IMR-90 (cell line): ENCODE data around the gene KCTD4. TPM values are rescaled to one million over a fixed set of nuclear protein-coding genes. Genes with fewer than 3 reads are reported as not detected.

ENCODE experiments used
- ATAC-seq: fragments of 200-7000 bp; cut with Tn5 transposase; 2 replicates; pipeline ENCODE4 v1.9.1; 2020; ENCODE audit warnings: low read depth, mild to moderate bottlenecking, moderate library complexity
- BruUV-seq: library from RNA; stranded (reverse); fragments of 400-500 nt; replicated peaks from 2 replicates; lab custom pipeline; 2021; lab: Mats Ljungman, UMichigan
- CTCF ChIA-PET: fragments of 300-600 bp; formaldehyde crosslinking; extraction: SDS; loops from one replicate; lab custom pipeline; 2021; ENCODE audit warnings: antibody characterized with exemption; lab: Yijun Ruan, JAX
- POLR2A ChIA-PET: fragments of 300-600 bp; sonication (Branson Sonifier 250); formaldehyde crosslinking; loops from one replicate; lab custom pipeline; 2022; ENCODE audit warnings: antibody characterized with exemption; ENCODE audit not compliant: unreplicated experiment; lab: Charles Lee
- DNase-seq: peaks from one replicate; pipeline ENCODE4 v3.0.0; 2013
- H2AFZ ChIP-seq: replicated peaks from 2 replicates; pipeline ENCODE3; 2013; ENCODE audit warnings: low read length, mild to moderate bottlenecking; ENCODE audit not compliant: poor library complexity
- H2AK5ac ChIP-seq: 2 replicates; pipeline ENCODE4 v1.6.1; 2013; ENCODE audit warnings: low read depth, low read length, inconsistent platforms
- H2AK9ac ChIP-seq: replicated peaks from 2 replicates; pipeline ENCODE3; 2013; ENCODE audit warnings: mild to moderate bottlenecking, low read depth, low read length, moderate library complexity; ENCODE audit not compliant: poor library complexity
- H2BK120ac ChIP-seq: 2 replicates; pipeline ENCODE4 v1.6.1; 2013; ENCODE audit warnings: low read depth, low read length, inconsistent platforms
- H2BK15ac ChIP-seq: 3 replicates; pipeline ENCODE4 v1.6.1; 2013; ENCODE audit warnings: low read depth, low read length, inconsistent platforms
- H2BK20ac ChIP-seq: 2 replicates; pipeline ENCODE4 v1.6.1; 2013; ENCODE audit warnings: low read depth, mild to moderate bottlenecking, inconsistent platforms, low read length, moderate library complexity
- H2BK5ac ChIP-seq: 2 replicates; pipeline ENCODE4 v1.6.1; 2013; ENCODE audit warnings: mild to moderate bottlenecking, low read depth, low read length, inconsistent platforms; ENCODE audit not compliant: poor library complexity, severe bottlenecking
- H3K14ac ChIP-seq: replicated peaks from 2 replicates; pipeline ENCODE4 v1.6.1; 2013; ENCODE audit warnings: low read depth, low read length, inconsistent platforms
- H3K18ac ChIP-seq: 2 replicates; pipeline ENCODE4 v1.6.1; 2013; ENCODE audit warnings: low read depth, low read length, control low read depth
- H3K23ac ChIP-seq: 2 replicates; pipeline ENCODE4 v1.6.1; 2013; ENCODE audit warnings: low read depth, low read length, inconsistent platforms
- H3K27ac ChIP-seq: 2 replicates; pipeline ENCODE4 v1.5.1; 2013; ENCODE audit warnings: mild to moderate bottlenecking, control low read depth, low read length; ENCODE audit not compliant: insufficient read depth
- H3K27me3 ChIP-seq: 2 replicates; pipeline ENCODE4 v1.6.1; 2013; ENCODE audit warnings: low read length; ENCODE audit not compliant: control insufficient read depth, insufficient read depth
- H3K36me3 ChIP-seq: 2 replicates; pipeline ENCODE4 v1.6.1; 2013; ENCODE audit warnings: low read length, mixed read lengths; ENCODE audit not compliant: control insufficient read depth, insufficient read depth
- H3K4ac ChIP-seq: 2 replicates; pipeline ENCODE4 v1.6.1; 2013; ENCODE audit warnings: low read depth, low read length, inconsistent platforms
- H3K4me1 ChIP-seq: 2 replicates; pipeline ENCODE4 v1.6.1; 2013; ENCODE audit warnings: low read length, mixed read lengths; ENCODE audit not compliant: control insufficient read depth, insufficient read depth
- H3K4me2 ChIP-seq: 2 replicates; pipeline ENCODE4 v1.6.1; 2013; ENCODE audit warnings: low read depth, mild to moderate bottlenecking, control low read depth, low read length, moderate library complexity
- H3K4me3 ChIP-seq: 2 replicates; pipeline ENCODE4 v1.5.1; 2013; ENCODE audit warnings: low read depth, mild to moderate bottlenecking, control low read depth, low read length, moderate library complexity; ENCODE audit not compliant: insufficient read depth
- H3K56ac ChIP-seq: 2 replicates; pipeline ENCODE4 v1.6.1; 2013; ENCODE audit warnings: low read length, inconsistent platforms; ENCODE audit not compliant: insufficient read depth; ENCODE audit errors: extremely low read depth
- H3K79me1 ChIP-seq, 2 experiments: 2 replicates each; pipeline ENCODE4 v1.6.1; 2013; ENCODE audit warnings: low read length in 2 of 2, inconsistent platforms in 1 of 2, low read depth in 1 of 2
- H3K9ac ChIP-seq: 2 replicates; pipeline ENCODE4 v1.6.1; 2013; ENCODE audit warnings: low read depth, low read length, control low read depth
- H3K9me1 ChIP-seq: 2 replicates; pipeline ENCODE4 v1.6.1; 2013; ENCODE audit warnings: low read length, inconsistent platforms; ENCODE audit not compliant: insufficient read depth
- H3K9me3 ChIP-seq: 2 replicates; pipeline ENCODE4 v1.6.1; 2013; ENCODE audit warnings: low read length; ENCODE audit not compliant: control insufficient read depth, insufficient read depth
- H4K20me1 ChIP-seq: 2 replicates; pipeline ENCODE4 v1.6.1; 2013; ENCODE audit warnings: low read length, inconsistent platforms; ENCODE audit not compliant: insufficient read depth
- H4K5ac ChIP-seq: 2 replicates; pipeline ENCODE4 v1.6.1; 2013; ENCODE audit warnings: mild to moderate bottlenecking, low read depth, low read length, control low read depth
- H4K8ac ChIP-seq, 2 experiments: 2 replicates each; pipeline ENCODE4 v1.6.1; 2013; ENCODE audit warnings: low read depth in 2 of 2, low read length in 2 of 2, control low read depth in 1 of 2, inconsistent platforms in 1 of 2
- H4K91ac ChIP-seq: 2 replicates; pipeline ENCODE4 v1.6.1; 2013; ENCODE audit warnings: low read depth, low read length, inconsistent platforms; ENCODE audit not compliant: insufficient read depth
- BHLHE40 ChIP-seq: fragments of 150-350 bp; IDR thresholded peaks from 2 replicates; pipeline ENCODE4 v1.6.1; 2016; ENCODE audit warnings: mild to moderate bottlenecking, low read depth, low read length
- CEBPB ChIP-seq: IDR thresholded peaks from 2 replicates; pipeline ENCODE4 v1.6.1; 2012; ENCODE audit warnings: low read depth, low read length, improper control_type of control experiment
- CTCF ChIP-seq: conservative IDR thresholded peaks from 2 replicates; pipeline ENCODE4 v1.5.1; 2012; ENCODE audit warnings: mild to moderate bottlenecking, low read depth, low read length, improper control_type of control experiment
- FOS ChIP-seq: fragments of 150-350 bp; IDR thresholded peaks from 2 replicates; pipeline ENCODE4 v1.6.1; 2016; ENCODE audit warnings: low read depth, low read length
- MAFK ChIP-seq: IDR thresholded peaks from 2 replicates; pipeline ENCODE4 v1.6.1; 2012; ENCODE audit warnings: low read depth, low read length, improper control_type of control experiment
- MAZ ChIP-seq: IDR thresholded peaks from 2 replicates; pipeline ENCODE4 v1.6.1; 2012; ENCODE audit warnings: low read depth, mild to moderate bottlenecking, low read length, improper control_type of control experiment, moderate library complexity, borderline replicate concordance
- MXI1 ChIP-seq: IDR thresholded peaks from 2 replicates; pipeline ENCODE4 v1.6.1; 2012; ENCODE audit warnings: low read depth, mild to moderate bottlenecking, low read length, moderate library complexity, borderline replicate concordance
- NFE2L2 ChIP-seq: fragments of 150-350 bp; IDR thresholded peaks from 2 replicates; pipeline ENCODE4 v1.6.1; 2016; ENCODE audit warnings: low read depth, mild to moderate bottlenecking, low read length
- RAD21 ChIP-seq: IDR thresholded peaks from 2 replicates; pipeline ENCODE4 v1.6.1; 2012; ENCODE audit warnings: low read length, improper control_type of control experiment
- RCOR1 ChIP-seq: IDR thresholded peaks from 2 replicates; pipeline ENCODE4 v1.6.1; 2012; ENCODE audit warnings: mild to moderate bottlenecking, low read length, improper control_type of control experiment; ENCODE audit not compliant: insufficient replicate concordance
- RFX5 ChIP-seq: IDR thresholded peaks from 2 replicates; pipeline ENCODE4 v1.8.0; 2012; ENCODE audit warnings: low read depth, mild to moderate bottlenecking, low read length, moderate library complexity
- WGBS, 2 experiments: methylation state at CpG; one replicate each; pipeline versions ENCODE4 v1.1.5 to v1.1.7; 2013; ENCODE audit warnings: missing lambda C conversion rate in 2 of 2; ENCODE audit not compliant: insufficient read length in 1 of 2; ENCODE audit errors: extremely low coverage in 2 of 2; 5-methylcytosine and 5-hydroxymethylcytosine counted together
- dilution Hi-C: fragments of 300-500 bp; cut with HindIII; formaldehyde crosslinking; loops from one replicate; pipeline ENCODE4 v1.14.3; 2018; ENCODE audit warnings: low sequenced_read_pairs; ENCODE audit not compliant: unreplicated experiment
- in situ Hi-C: fragments of 300-500 bp; cut with MboI; formaldehyde crosslinking; loops from 3 replicates; pipeline ENCODE4 v1.14.3; 2019; ENCODE audit warnings: low sequenced_read_pairs, inconsistent platforms, mixed read lengths
- intact Hi-C: fragments of 100-400 bp; cut with micrococcal nuclease; formaldehyde crosslinking; loops from 2 replicates; pipeline ENCODE4 v1.10.0; 2022
- polyA plus RNA-seq, 3 experiments: library from polyadenylated mRNA; depleted of rRNA; stranded (reverse); fragments of >200 nt; gene quantifications; 2 replicates each; pipeline ENCODE4 v1.2.3, GENCODE V29; 2012; ENCODE audit warnings: low replicate concordance in 1 of 3
- total RNA-seq: library from RNA; depleted of rRNA; stranded (reverse); fragments of >200 nt; gene quantifications from 2 replicates; pipeline ENCODE4 v1.2.3, GENCODE V29; 2012
- TF ChIP-seq, protein P1 (sequence below): fragments of 150-350 bp; IDR thresholded peaks from 2 replicates; pipeline ENCODE4 v1.6.1; 2017; ENCODE audit warnings: mild to moderate bottlenecking, antibody characterized with exemption, low read length, low read depth

Gene KCTD4
- total and polyA plus RNA-seq, 2 of the 4 experiments (the other 2 are of a cell fraction), result 0.53 to 0.72 TPM

GRCh38 chr13:45156565-45157361 is 44.1 kb downstream of the KCTD4 start (continued):
- no peak for TF ChIP-seq BHLHE40
- no peak for TF ChIP-seq RAD21

- H3K27ac ChIP-seq, result peak overlapping the region; percentile 30; the same call in 1 of the 2 replicates
- peak overlapping the region; percentile 10; the same call in 1 of the 2 replicates for H2BK120ac ChIP-seq
- H3K18ac ChIP-seq, result peak overlapping the region; percentile 78
- H2BK5ac ChIP-seq, result peak overlapping the region; percentile 87
- no peaks in the 10 kb centered on the region; the same call in none of the 2 replicates for H3K36me3 ChIP-seq
- BruUV-seq, result no TSS peak
- ChIA-PET CTCF (interaction anchor here (0.6 to 1.1 kb wide), 2 partner anchors 131 to 424 kb away, joined by 3 read pairs; no protein-coding TSS in a partner anchor), POLR2A (no interaction called here)
- peak; percentile 31 for DNase-seq
- WGBS, 2 experiments, result no CpG with 5 or more reads among the region's 1 CpG
- peaks cover 18 to 39% of the 10 kb centered on the region in 2 experiments for H3K79me1 ChIP-seq
- H2BK15ac ChIP-seq, result no peak overlapping the region
- H3K4me1 ChIP-seq, result peaks cover 1% of the 10 kb centered on the region; the same call in 1 of the 2 replicates
- H2AFZ ChIP-seq, result no peak overlapping the region
- peak overlapping the region; percentile 76; the same call in 1 of the 2 replicates for H4K5ac ChIP-seq
- intact Hi-C loops, result no loop called here
- H3K27me3 ChIP-seq, result no peaks in the 10 kb centered on the region
- no peaks in the 10 kb centered on the region for H3K9me3 ChIP-seq
- in situ Hi-C loops, result no loop called here
- no peak overlapping the region for H3K4ac ChIP-seq
- 0 out of 2 replicates have a peak overlapping the region, but pooled peaks have one; percentile 21 for H3K56ac ChIP-seq
- no peak overlapping the region; the same call in 1 of the 2 replicates for H3K14ac ChIP-seq
- dilution Hi-C loops, result no loop called here
- no peak overlapping the region for H2AK9ac ChIP-seq
- no peak overlapping the region for H4K91ac ChIP-seq
- H3K23ac ChIP-seq, result peak overlapping the region; percentile 16; the same call in 1 of the 2 replicates
- ATAC-seq, result peak; percentile 82
- H2BK20ac ChIP-seq, result peak overlapping the region; percentile 73
- peaks cover 5% of the 10 kb centered on the region for H3K9me1 ChIP-seq
- H4K8ac ChIP-seq, result 0 out of 4 replicates have a peak overlapping the region, but pooled peaks of 1 of the 2 experiments have one; percentile 15
- H3K9ac ChIP-seq, result no peak overlapping the region
- peak overlapping the region; percentile 59; the same call in 1 of the 2 replicates for H3K4me2 ChIP-seq
- no peaks in the 10 kb centered on the region for H4K20me1 ChIP-seq
- H3K4me3 ChIP-seq, result no peak overlapping the region
- no peak overlapping the region for H2AK5ac ChIP-seq
- TF ChIP-seq NFE2L2 (no peak), MXI1 (no peak), RCOR1 (no peak), RAD21 (no peak), MAZ (no peak), RFX5 (no peak), FOS (no peak), MAFK (no peak), CEBPB (no peak), BHLHE40 (no peak), CTCF (no peak)
- TF ChIP-seq, protein P1, sequence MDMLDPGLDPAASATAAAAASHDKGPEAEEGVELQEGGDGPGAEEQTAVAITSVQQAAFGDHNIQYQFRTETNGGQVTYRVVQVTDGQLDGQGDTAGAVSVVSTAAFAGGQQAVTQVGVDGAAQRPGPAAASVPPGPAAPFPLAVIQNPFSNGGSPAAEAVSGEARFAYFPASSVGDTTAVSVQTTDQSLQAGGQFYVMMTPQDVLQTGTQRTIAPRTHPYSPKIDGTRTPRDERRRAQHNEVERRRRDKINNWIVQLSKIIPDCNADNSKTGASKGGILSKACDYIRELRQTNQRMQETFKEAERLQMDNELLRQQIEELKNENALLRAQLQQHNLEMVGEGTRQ, result no peak
Observed at GRCh38 chr13:45149964-45150363, 50.9 kb downstream of the KCTD4 start.
